IMR-90 (cell line): Measurements from ENCODE around the gene WNK3. TPM values are rescaled to one million over a fixed set of nuclear protein-coding genes. Genes with fewer than 3 reads are reported as not detected.

Experiments
- ATAC-seq: fragments of 200-7000 bp; cut with Tn5 transposase; 2 replicates; pipeline ENCODE4 v1.9.1; 2020; ENCODE audit warnings: low read depth, mild to moderate bottlenecking, moderate library complexity
- BruUV-seq: library from RNA; stranded (reverse); fragments of 400-500 nt; replicated peaks from 2 replicates; lab custom pipeline; 2021; lab: Mats Ljungman, UMichigan
- CTCF ChIA-PET: fragments of 300-600 bp; formaldehyde crosslinking; extraction: SDS; loops from one replicate; lab custom pipeline; 2021; ENCODE audit warnings: antibody characterized with exemption; lab: Yijun Ruan, JAX
- POLR2A ChIA-PET: fragments of 300-600 bp; sonication (Branson Sonifier 250); formaldehyde crosslinking; loops from one replicate; lab custom pipeline; 2022; ENCODE audit warnings: antibody characterized with exemption; ENCODE audit not compliant: unreplicated experiment; lab: Charles Lee
- DNase-seq: peaks from one replicate; pipeline ENCODE4 v3.0.0; 2013
- H2AFZ ChIP-seq: replicated peaks from 2 replicates; pipeline ENCODE3; 2013; ENCODE audit warnings: low read length, mild to moderate bottlenecking; ENCODE audit not compliant: poor library complexity
- H2AK5ac ChIP-seq: 2 replicates; pipeline ENCODE4 v1.6.1; 2013; ENCODE audit warnings: low read depth, low read length, inconsistent platforms
- H2AK9ac ChIP-seq: replicated peaks from 2 replicates; pipeline ENCODE3; 2013; ENCODE audit warnings: mild to moderate bottlenecking, low read depth, low read length, moderate library complexity; ENCODE audit not compliant: poor library complexity
- H2BK120ac ChIP-seq: 2 replicates; pipeline ENCODE4 v1.6.1; 2013; ENCODE audit warnings: low read depth, low read length, inconsistent platforms
- H2BK15ac ChIP-seq: 3 replicates; pipeline ENCODE4 v1.6.1; 2013; ENCODE audit warnings: low read depth, low read length, inconsistent platforms
- H2BK20ac ChIP-seq: 2 replicates; pipeline ENCODE4 v1.6.1; 2013; ENCODE audit warnings: low read depth, mild to moderate bottlenecking, inconsistent platforms, low read length, moderate library complexity
- H2BK5ac ChIP-seq: 2 replicates; pipeline ENCODE4 v1.6.1; 2013; ENCODE audit warnings: mild to moderate bottlenecking, low read depth, low read length, inconsistent platforms; ENCODE audit not compliant: poor library complexity, severe bottlenecking
- H3K14ac ChIP-seq: replicated peaks from 2 replicates; pipeline ENCODE4 v1.6.1; 2013; ENCODE audit warnings: low read depth, low read length, inconsistent platforms
- H3K18ac ChIP-seq: 2 replicates; pipeline ENCODE4 v1.6.1; 2013; ENCODE audit warnings: low read depth, low read length, control low read depth
- H3K23ac ChIP-seq: 2 replicates; pipeline ENCODE4 v1.6.1; 2013; ENCODE audit warnings: low read depth, low read length, inconsistent platforms
- H3K27ac ChIP-seq: 2 replicates; pipeline ENCODE4 v1.5.1; 2013; ENCODE audit warnings: mild to moderate bottlenecking, control low read depth, low read length; ENCODE audit not compliant: insufficient read depth
- H3K27me3 ChIP-seq: 2 replicates; pipeline ENCODE4 v1.6.1; 2013; ENCODE audit warnings: low read length; ENCODE audit not compliant: control insufficient read depth, insufficient read depth
- H3K36me3 ChIP-seq: 2 replicates; pipeline ENCODE4 v1.6.1; 2013; ENCODE audit warnings: low read length, mixed read lengths; ENCODE audit not compliant: control insufficient read depth, insufficient read depth
- H3K4ac ChIP-seq: 2 replicates; pipeline ENCODE4 v1.6.1; 2013; ENCODE audit warnings: low read depth, low read length, inconsistent platforms
- H3K4me1 ChIP-seq: 2 replicates; pipeline ENCODE4 v1.6.1; 2013; ENCODE audit warnings: low read length, mixed read lengths; ENCODE audit not compliant: control insufficient read depth, insufficient read depth
- H3K4me2 ChIP-seq: 2 replicates; pipeline ENCODE4 v1.6.1; 2013; ENCODE audit warnings: low read depth, mild to moderate bottlenecking, control low read depth, low read length, moderate library complexity
- H3K4me3 ChIP-seq: 2 replicates; pipeline ENCODE4 v1.5.1; 2013; ENCODE audit warnings: low read depth, mild to moderate bottlenecking, control low read depth, low read length, moderate library complexity; ENCODE audit not compliant: insufficient read depth
- H3K56ac ChIP-seq: 2 replicates; pipeline ENCODE4 v1.6.1; 2013; ENCODE audit warnings: low read length, inconsistent platforms; ENCODE audit not compliant: insufficient read depth; ENCODE audit errors: extremely low read depth
- H3K79me1 ChIP-seq, 2 experiments: 2 replicates each; pipeline ENCODE4 v1.6.1; 2013; ENCODE audit warnings: low read length in 2 of 2, inconsistent platforms in 1 of 2, low read depth in 1 of 2
- H3K9ac ChIP-seq: 2 replicates; pipeline ENCODE4 v1.6.1; 2013; ENCODE audit warnings: low read depth, low read length, control low read depth
- H3K9me1 ChIP-seq: 2 replicates; pipeline ENCODE4 v1.6.1; 2013; ENCODE audit warnings: low read length, inconsistent platforms; ENCODE audit not compliant: insufficient read depth
- H3K9me3 ChIP-seq: 2 replicates; pipeline ENCODE4 v1.6.1; 2013; ENCODE audit warnings: low read length; ENCODE audit not compliant: control insufficient read depth, insufficient read depth
- H4K20me1 ChIP-seq: 2 replicates; pipeline ENCODE4 v1.6.1; 2013; ENCODE audit warnings: low read length, inconsistent platforms; ENCODE audit not compliant: insufficient read depth
- H4K5ac ChIP-seq: 2 replicates; pipeline ENCODE4 v1.6.1; 2013; ENCODE audit warnings: mild to moderate bottlenecking, low read depth, low read length, control low read depth
- H4K8ac ChIP-seq, 2 experiments: 2 replicates each; pipeline ENCODE4 v1.6.1; 2013; ENCODE audit warnings: low read depth in 2 of 2, low read length in 2 of 2, control low read depth in 1 of 2, inconsistent platforms in 1 of 2
- H4K91ac ChIP-seq: 2 replicates; pipeline ENCODE4 v1.6.1; 2013; ENCODE audit warnings: low read depth, low read length, inconsistent platforms; ENCODE audit not compliant: insufficient read depth
- BHLHE40 ChIP-seq: fragments of 150-350 bp; IDR thresholded peaks from 2 replicates; pipeline ENCODE4 v1.6.1; 2016; ENCODE audit warnings: mild to moderate bottlenecking, low read depth, low read length
- MAFK ChIP-seq: IDR thresholded peaks from 2 replicates; pipeline ENCODE4 v1.6.1; 2012; ENCODE audit warnings: low read depth, low read length, improper control_type of control experiment
- RAD21 ChIP-seq: IDR thresholded peaks from 2 replicates; pipeline ENCODE4 v1.6.1; 2012; ENCODE audit warnings: low read length, improper control_type of control experiment
- RFX5 ChIP-seq: IDR thresholded peaks from 2 replicates; pipeline ENCODE4 v1.8.0; 2012; ENCODE audit warnings: low read depth, mild to moderate bottlenecking, low read length, moderate library complexity
- WGBS, 2 experiments: methylation state at CpG; one replicate each; pipeline versions ENCODE4 v1.1.5 to v1.1.7; 2013; ENCODE audit warnings: missing lambda C conversion rate in 2 of 2; ENCODE audit not compliant: insufficient read length in 1 of 2; ENCODE audit errors: extremely low coverage in 2 of 2; 5-methylcytosine and 5-hydroxymethylcytosine counted together
- dilution Hi-C: fragments of 300-500 bp; cut with HindIII; formaldehyde crosslinking; loops from one replicate; pipeline ENCODE4 v1.14.3; 2018; ENCODE audit warnings: low sequenced_read_pairs; ENCODE audit not compliant: unreplicated experiment
- in situ Hi-C: fragments of 300-500 bp; cut with MboI; formaldehyde crosslinking; loops from 3 replicates; pipeline ENCODE4 v1.14.3; 2019; ENCODE audit warnings: low sequenced_read_pairs, inconsistent platforms, mixed read lengths
- intact Hi-C: fragments of 100-400 bp; cut with micrococcal nuclease; formaldehyde crosslinking; loops from 2 replicates; pipeline ENCODE4 v1.10.0; 2022
- polyA plus RNA-seq, 3 experiments: library from polyadenylated mRNA; depleted of rRNA; stranded (reverse); fragments of >200 nt; gene quantifications; 2 replicates each; pipeline ENCODE4 v1.2.3, GENCODE V29; 2012; ENCODE audit warnings: low replicate concordance in 1 of 3
- total RNA-seq: library from RNA; depleted of rRNA; stranded (reverse); fragments of >200 nt; gene quantifications from 2 replicates; pipeline ENCODE4 v1.2.3, GENCODE V29; 2012
- TF ChIP-seq, protein P1 (sequence below): fragments of 150-350 bp; IDR thresholded peaks from 2 replicates; pipeline ENCODE4 v1.6.1; 2016; ENCODE audit warnings: low read depth, mild to moderate bottlenecking, low read length, moderate library complexity, borderline replicate concordance
- TF ChIP-seq, protein P2 (sequence below): conservative IDR thresholded peaks from 2 replicates; pipeline ENCODE4 v1.5.1; 2012; ENCODE audit warnings: mild to moderate bottlenecking, low read depth, low read length, improper control_type of control experiment

Gene WNK3
- total and polyA plus RNA-seq, 2 of the 4 experiments (the other 2 are of a cell fraction) = 0.15 to 1.4 TPM

DNA sequence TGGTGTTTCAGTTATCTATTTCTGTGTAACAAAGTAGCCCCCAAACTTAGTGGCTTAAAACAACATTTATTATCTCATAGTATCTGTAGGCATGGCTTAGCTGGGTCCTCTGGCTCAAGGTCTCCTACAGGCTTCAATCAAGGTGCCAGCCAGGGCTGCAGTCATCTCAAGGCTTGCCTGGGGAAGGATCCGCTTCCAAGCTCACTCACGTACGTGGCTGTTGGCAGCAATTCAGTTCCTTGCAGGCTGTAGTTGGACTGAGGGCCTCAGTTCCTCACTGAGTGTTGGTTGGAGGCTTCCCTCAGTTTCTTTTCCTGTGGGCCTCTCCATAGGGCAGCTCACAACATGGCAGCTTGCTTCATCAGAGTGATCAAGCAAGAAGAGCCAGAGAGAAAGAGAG, 184.1 kb downstream of the WNK3 start:
- H3K4me1 ChIP-seq = peaks cover 5% of the 10 kb centered on the region
- H2BK5ac ChIP-seq = no peak overlapping the region
- H3K14ac ChIP-seq = no peak overlapping the region
- H3K27me3 ChIP-seq = no peaks in the 10 kb centered on the region
- H3K9me3 ChIP-seq = no peaks in the 10 kb centered on the region
- no peak overlapping the region for H4K8ac ChIP-seq
- no peak overlapping the region for H2AK5ac ChIP-seq
- H3K9me1 ChIP-seq = no peaks in the 10 kb centered on the region
- ATAC-seq = no peak
- intact Hi-C loops (no loop called here), in situ Hi-C loops (no loop called here), dilution Hi-C loops (no loop called here)
- no peak overlapping the region for H3K56ac ChIP-seq
- H3K4me2 ChIP-seq = no peak overlapping the region
- ChIA-PET CTCF (no interaction called here), POLR2A (no interaction called here)
- H2AFZ ChIP-seq = no peak overlapping the region
- H3K79me1 ChIP-seq = peaks cover 5 to 11% of the 10 kb centered on the region in 2 experiments
- no peak overlapping the region for H2BK15ac ChIP-seq
- H3K4me3 ChIP-seq = no peak overlapping the region
- H3K9ac ChIP-seq = no peak overlapping the region
- H4K5ac ChIP-seq = no peak overlapping the region
- H4K20me1 ChIP-seq = no peaks in the 10 kb centered on the region
- H3K27ac ChIP-seq = no peak overlapping the region
- H2BK120ac ChIP-seq = no peak overlapping the region
- H3K23ac ChIP-seq = no peak overlapping the region
- H2BK20ac ChIP-seq = no peak overlapping the region
- TF ChIP-seq, protein P1, sequence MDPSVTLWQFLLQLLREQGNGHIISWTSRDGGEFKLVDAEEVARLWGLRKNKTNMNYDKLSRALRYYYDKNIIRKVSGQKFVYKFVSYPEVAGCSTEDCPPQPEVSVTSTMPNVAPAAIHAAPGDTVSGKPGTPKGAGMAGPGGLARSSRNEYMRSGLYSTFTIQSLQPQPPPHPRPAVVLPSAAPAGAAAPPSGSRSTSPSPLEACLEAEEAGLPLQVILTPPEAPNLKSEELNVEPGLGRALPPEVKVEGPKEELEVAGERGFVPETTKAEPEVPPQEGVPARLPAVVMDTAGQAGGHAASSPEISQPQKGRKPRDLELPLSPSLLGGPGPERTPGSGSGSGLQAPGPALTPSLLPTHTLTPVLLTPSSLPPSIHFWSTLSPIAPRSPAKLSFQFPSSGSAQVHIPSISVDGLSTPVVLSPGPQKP = no peak
- TF ChIP-seq MAFK (no peak), RAD21 (no peak), RFX5 (no peak), BHLHE40 (no peak)
- TF ChIP-seq, protein P2, sequence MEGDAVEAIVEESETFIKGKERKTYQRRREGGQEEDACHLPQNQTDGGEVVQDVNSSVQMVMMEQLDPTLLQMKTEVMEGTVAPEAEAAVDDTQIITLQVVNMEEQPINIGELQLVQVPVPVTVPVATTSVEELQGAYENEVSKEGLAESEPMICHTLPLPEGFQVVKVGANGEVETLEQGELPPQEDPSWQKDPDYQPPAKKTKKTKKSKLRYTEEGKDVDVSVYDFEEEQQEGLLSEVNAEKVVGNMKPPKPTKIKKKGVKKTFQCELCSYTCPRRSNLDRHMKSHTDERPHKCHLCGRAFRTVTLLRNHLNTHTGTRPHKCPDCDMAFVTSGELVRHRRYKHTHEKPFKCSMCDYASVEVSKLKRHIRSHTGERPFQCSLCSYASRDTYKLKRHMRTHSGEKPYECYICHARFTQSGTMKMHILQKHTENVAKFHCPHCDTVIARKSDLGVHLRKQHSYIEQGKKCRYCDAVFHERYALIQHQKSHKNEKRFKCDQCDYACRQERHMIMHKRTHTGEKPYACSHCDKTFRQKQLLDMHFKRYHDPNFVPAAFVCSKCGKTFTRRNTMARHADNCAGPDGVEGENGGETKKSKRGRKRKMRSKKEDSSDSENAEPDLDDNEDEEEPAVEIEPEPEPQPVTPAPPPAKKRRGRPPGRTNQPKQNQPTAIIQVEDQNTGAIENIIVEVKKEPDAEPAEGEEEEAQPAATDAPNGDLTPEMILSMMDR = no peak
- no TSS peak for BruUV-seq
- no peak for DNase-seq
- no peak overlapping the region for H2AK9ac ChIP-seq
- no peak overlapping the region for H3K18ac ChIP-seq
- 80% methylated on average over 1 of the region's 3 CpGs; no CpG with 5 or more reads in 1 of the 2 experiments for WGBS, 2 experiments
- H4K91ac ChIP-seq = no peak overlapping the region
- H3K36me3 ChIP-seq = peaks cover 4% of the 10 kb centered on the region
- H3K4ac ChIP-seq = no peak overlapping the region
